Left ventricle myocardium superior (tissue), 1 donor: ENCODE results near the gene RIPK1. TPM values are rescaled to one million over a fixed set of nuclear protein-coding genes. Genes with fewer than 3 reads are reported as not detected.
"Not testable (repeated sequence)": the region's sequence is repeated elsewhere in the genome, so short reads cannot be mapped to it uniquely, and the experiment has no call there.

Source experiments
- ATAC-seq: fragments of 200-7000 bp; cut with Tn5 transposase; one replicate; pipeline ENCODE4 v1.9.1; 2020; ENCODE audit warnings: mild to moderate bottlenecking, moderate library complexity
- DNase-seq: peaks from one replicate; pipeline ENCODE4 v3.0.0-alpha.2; 2020
- intact Hi-C: fragments of 100-400 bp; cut with micrococcal nuclease; formaldehyde crosslinking; loops from one replicate; pipeline ENCODE4 v1.11.0; 2022
- total RNA-seq: library from RNA; stranded (reverse); fragmentation: NEBNext Ultra II Directional; extraction: Animal tissue kit (Norgen Biotek cat#: 25700); gene quantifications from one replicate; pipeline ENCODE4 v1.2.1, GENCODE V29; 2021
- donor health status: DM: no; HTN: yes; CAD: no; lungs with severe emphysema.

Gene RIPK1
- total RNA-seq, 1 donor from 2014 or later: 6.5 TPM

- intact Hi-C loops: no loop called here
- DNase-seq (no peak), ATAC-seq (no peak)
These were observed 54.5 kb downstream of the RIPK1 start for GRCh38 chr6:3122823-3123182.

DNA sequence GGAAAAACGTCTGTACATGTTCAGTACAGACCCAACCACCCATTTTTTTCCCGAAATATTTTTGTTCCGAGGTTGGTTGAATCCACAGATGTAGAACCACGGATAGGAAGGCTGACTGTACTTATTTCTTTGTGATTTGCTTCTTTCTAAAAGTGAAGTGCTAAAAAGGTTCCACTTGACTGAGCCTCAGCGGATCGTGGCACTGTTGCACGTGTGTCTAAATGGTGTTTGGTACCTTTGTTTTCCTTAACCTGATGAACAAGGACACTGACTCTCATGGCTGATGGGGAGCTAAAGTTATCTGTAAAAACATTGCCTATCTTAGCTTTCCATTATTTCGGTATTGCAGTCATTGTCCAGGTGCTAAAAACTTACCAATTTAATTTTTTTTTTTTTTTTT lies 56.4 kb downstream of the RIPK1 start:
- intact Hi-C loops: loop anchor here (5.0 kb wide), 1 partner anchor 128 kb away; no protein-coding TSS in a partner anchor
- ATAC-seq (no peak), DNase-seq (no peak)

DNA sequence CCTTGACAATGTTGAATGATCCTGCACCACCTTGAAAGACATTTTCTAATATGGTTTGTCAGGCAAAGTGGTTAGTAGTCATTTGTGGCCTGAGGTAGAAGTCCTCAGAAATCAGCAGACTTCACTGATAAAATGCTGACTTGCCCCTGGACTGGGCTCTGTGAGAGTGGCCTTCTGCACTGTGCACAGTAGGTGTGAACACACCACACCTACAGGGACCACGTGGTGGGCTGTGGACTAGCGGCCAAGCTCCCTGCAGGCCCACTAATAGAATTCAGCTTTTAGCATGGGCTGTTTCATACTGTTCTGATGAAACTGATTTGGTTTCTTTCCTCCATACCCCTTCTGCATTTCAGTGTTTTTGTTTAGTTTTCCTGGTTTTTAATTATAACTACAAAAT lies 57.5 kb downstream of the RIPK1 start:
- intact Hi-C loops: loop anchor here (5.0 kb wide), 1 partner anchor 126 kb away; no protein-coding TSS in a partner anchor
- DNase-seq (no peak), ATAC-seq (peak; percentile 12)

- ATAC-seq (no peak), DNase-seq (no peak)
- intact Hi-C loops: loop anchor here (5.0 kb wide), 1 partner anchor 124 kb away; no protein-coding TSS in a partner anchor
These were observed 60.2 kb downstream of the RIPK1 start for GRCh38 chr6:3128356-3129108.

DNA sequence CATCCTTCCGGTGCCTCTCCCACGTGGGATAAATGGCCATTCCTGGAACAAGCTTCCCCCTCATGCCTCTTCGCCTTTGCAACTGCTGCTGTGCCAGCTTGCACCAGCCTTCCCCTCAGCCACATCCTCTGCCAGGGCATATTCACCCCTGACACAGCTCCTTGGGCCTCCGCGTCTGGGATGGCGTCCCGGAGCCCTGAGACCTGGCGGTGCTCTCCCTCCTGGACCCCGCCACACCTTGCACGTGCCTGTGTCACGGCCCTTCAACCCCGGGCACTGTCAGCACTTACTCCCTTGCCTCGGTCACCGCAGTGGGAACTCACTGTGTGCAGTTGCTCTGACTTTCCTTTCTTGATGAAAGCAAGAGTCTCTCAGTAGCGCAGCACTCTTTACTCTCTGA lies 63.4 kb downstream of the RIPK1 start:
- DNase-seq: no peak
- intact Hi-C loops: no loop called here
- ATAC-seq: no peak

GRCh38 chr6:3133515-3133914 lies 65.2 kb downstream of the RIPK1 start:
- ATAC-seq: no peak
- no peak for DNase-seq
- intact Hi-C loops: no loop called here

GRCh38 chr6:3135668-3136291 lies 67.5 kb downstream of the RIPK1 start:
- intact Hi-C loops: no loop called here
- DNase-seq (no peak), ATAC-seq (no peak)

DNA sequence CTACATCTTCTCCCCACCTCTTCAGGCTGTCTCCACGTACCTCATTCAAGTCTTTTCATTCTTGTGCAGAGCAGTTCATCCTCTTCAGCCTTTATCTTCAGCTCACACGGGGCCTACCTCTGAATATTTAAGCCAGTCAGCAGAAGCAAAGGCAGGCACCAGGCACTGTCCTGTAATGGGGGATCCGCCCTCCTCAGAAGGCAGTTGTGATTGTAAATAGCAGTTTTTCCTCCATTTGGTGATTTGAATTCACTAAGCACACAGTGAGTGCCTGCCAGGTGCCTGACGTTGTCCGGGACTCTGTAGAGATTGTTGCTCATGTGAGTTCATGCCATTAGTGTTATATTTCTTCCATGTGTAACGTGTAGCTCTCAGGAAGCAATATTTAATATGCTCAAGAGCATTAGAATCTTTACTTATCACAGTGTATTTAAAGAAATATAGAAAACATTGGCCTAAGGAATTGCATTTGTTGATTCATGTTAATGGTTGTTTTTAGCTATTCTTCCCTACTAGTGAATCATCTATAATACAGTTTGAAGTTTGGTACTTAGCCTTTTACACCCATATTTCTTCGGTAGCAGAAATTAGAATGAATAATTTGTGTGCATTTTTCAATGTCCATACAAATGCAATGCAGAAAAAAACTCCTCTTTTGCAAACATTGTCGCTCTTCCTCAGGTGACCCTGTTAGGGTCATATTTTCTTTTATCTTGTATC lies 68.2 kb downstream of the RIPK1 start:
- intact Hi-C loops: no loop called here

GRCh38 chr6:3137057-3137777 lies 68.9 kb downstream of the RIPK1 start:
- intact Hi-C loops: no loop called here
- ATAC-seq: no peak
- DNase-seq: no peak

More for the DNA sequence above, 68.2 kb downstream of the RIPK1 start:
- ATAC-seq (no peak), DNase-seq (no peak)

GRCh38 chr6:3137873-3138272 lies 69.6 kb downstream of the RIPK1 start:
- ATAC-seq: not testable (repeated sequence)

DNA sequence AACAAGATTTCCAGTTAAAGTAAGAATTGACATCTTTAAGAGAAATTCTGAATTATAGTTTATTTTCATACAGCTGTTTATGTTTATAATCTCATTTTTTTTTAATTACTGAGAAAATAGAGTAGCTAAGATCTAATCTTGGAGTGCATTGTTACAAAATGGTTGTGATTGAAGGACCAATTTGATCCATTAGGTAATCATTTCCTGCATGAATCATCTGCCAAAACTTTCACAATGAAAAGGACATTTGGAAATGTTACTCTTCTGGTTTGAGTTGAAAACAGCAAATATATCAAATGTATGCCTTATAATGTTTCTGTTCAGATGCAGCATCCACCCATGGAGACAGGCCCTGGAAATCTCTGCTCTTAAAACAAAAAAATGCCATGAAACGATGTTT lies 70.0 kb downstream of the RIPK1 start:
- DNase-seq (no peak), ATAC-seq (no peak)
- intact Hi-C loops: no loop called here

More at GRCh38 chr6:3137873-3138272, 69.6 kb downstream of the RIPK1 start:
- DNase-seq, intact Hi-C loops: not testable (repeated sequence)

DNA sequence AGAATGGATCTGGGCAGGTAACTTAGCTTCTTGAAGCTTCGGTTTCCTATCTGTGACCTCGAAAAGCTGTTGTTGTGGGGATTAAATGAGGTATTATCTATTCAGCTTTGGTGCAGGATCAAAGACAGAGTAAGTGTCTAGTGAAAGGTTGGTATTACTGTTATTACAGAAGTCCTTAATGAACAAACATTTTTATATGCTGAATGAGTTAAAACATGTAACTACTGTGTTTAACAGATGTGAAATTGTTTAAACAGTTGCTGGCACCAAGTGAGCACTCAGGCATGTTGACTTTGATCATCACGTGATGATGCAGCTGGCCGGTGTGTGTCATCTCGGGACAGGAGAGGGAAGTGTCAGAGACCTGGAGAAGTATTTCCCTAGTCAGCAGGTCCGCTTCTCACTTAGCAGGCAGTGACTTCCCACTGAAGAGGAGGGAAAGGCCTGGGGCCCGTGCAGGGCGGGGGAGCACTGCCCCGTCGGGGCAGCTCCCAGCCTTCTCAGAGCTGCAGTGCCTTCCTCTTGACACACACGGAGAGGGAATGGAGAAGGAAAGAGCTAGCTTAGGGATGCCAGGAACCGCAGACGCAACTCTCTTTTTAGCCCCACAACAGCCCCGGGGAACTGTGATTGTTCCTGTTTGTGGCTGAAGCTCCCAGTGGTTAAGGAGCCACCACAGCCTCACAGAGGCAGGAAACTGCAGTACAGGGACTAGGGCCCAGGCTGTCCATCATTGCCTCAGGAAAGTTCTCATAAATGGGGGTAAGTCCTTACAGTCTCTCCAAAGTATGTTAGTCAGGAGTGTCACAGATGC lies 71.0 kb downstream of the RIPK1 start:
- DNase-seq (peak; percentile 60), ATAC-seq (peak; percentile 89)
- intact Hi-C loops: no loop called here

- no peak for ATAC-seq
- intact Hi-C loops: no loop called here
- no peak for DNase-seq
These were observed 71.9 kb downstream of the RIPK1 start for GRCh38 chr6:3140201-3140600.

DNA sequence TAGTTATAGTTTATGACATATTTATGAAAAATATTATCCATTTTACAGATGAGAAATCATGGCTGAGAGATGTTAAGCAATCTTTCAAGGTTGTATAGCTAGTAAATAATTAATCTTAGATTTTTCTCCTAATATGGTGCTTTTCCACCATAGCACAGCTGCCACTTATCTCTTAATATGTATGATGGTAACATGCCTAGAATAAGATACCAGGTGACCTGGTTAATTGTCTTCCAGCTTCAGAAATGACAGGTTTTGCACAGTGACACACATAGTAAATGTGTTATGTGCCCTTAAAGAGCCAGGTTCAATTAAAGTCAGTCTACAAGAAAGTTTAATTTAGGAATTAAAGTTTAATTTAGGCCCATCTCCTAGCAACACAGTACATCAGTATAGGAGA lies 74.2 kb downstream of the RIPK1 start:
- no peak for DNase-seq
- ATAC-seq: no peak
- intact Hi-C loops: no loop called here

- DNase-seq (no peak), ATAC-seq (no peak)
- intact Hi-C loops: no loop called here
These were observed 74.9 kb downstream of the RIPK1 start for GRCh38 chr6:3143158-3143557.

GRCh38 chr6:3144571-3144970 lies 76.3 kb downstream of the RIPK1 start:
- ATAC-seq: no peak
- intact Hi-C loops: no loop called here
- no peak for DNase-seq

- intact Hi-C loops: no loop called here
- ATAC-seq: no peak
- DNase-seq: no peak
These were observed 79.8 kb downstream of the RIPK1 start for GRCh38 chr6:3147914-3148757.

- intact Hi-C loops: no loop called here
- no peak for ATAC-seq
- no peak for DNase-seq
These were observed 83.4 kb downstream of the RIPK1 start for GRCh38 chr6:3151691-3152090.
